Hematopoietic multipotent progenitor cell treated with erythropoietin and hydrocortisone succinate and interleukin-3 and kit ligand, for 4 days (in vitro differentiated cells): Measurements from ENCODE around the gene CALY.
A peak's percentile ranks its signal among the peaks of the same experiment; 100 is the strongest.
"Not testable (repeated sequence)": the region's sequence is repeated elsewhere in the genome, so short reads cannot be mapped to it uniquely, and the experiment has no call there.

Experiments
- DNase-seq: peaks from one replicate; pipeline ENCODE4 v3.0.0-alpha.2; 2015

The CALY gene, protein sequence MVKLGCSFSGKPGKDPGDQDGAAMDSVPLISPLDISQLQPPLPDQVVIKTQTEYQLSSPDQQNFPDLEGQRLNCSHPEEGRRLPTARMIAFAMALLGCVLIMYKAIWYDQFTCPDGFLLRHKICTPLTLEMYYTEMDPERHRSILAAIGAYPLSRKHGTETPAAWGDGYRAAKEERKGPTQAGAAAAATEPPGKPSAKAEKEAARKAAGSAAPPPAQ

DNA sequence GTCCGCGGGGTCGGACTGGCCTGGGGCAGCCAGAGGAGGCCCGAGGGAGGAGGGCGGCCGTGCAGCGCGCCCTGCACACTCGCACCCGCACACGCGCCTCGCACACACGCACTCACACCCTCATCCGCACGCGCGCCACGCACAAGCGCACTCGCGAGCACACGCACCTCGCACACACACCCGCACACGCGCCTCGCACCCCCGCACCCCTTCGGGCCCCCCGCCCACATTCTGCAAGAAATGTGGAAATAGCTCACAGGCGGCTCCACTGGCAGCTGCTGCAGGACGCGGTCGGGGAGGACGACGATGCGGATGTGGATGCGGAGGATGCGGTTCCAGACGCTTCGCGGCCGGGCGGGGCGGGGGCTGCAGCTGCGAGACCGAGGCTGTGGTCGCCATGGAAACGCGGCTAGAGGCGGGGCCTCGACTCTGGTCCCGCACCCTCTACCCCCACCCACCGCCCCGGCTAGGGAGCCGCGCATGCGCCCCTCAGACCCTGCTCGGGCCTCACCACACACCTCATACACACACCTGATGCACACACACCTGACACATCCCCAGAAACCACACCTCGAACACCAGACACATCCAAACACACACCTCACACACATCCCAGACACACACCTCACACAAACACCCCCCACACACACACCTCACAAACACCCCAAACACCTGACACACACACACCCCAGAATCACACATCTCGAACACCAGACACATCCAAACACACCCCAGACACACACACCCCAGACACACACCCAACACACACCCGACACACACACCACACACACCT lies at the start of gene CALY:
Gene CALY (minus strand): TSS at position 320 of the 793 bp plus-strand sequence. CDS start 7,907 bp downstream, outside the sequence.
- DNase-seq: peak; percentile 62

DNA sequence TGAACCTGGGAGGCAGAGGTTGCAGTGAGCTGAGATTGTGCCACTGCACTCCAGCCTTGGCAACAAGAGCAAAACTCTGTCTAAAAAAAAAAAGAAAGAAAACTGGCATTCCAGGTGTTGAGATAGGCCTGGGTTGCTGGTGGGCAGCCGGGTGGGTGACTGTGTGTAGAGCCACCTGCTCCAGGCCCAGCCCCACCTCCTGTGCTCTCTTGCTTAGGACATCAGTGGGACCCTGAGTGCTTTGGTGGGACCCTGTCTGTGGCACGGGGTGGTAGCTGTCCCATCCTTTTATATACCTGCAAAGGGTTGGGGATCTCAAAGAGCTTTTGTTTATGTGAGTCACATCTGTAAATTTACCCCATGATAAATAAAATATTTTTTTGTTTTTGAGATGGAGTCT lies 48.5 kb upstream of the CALY start:
- no peak for DNase-seq

DNA sequence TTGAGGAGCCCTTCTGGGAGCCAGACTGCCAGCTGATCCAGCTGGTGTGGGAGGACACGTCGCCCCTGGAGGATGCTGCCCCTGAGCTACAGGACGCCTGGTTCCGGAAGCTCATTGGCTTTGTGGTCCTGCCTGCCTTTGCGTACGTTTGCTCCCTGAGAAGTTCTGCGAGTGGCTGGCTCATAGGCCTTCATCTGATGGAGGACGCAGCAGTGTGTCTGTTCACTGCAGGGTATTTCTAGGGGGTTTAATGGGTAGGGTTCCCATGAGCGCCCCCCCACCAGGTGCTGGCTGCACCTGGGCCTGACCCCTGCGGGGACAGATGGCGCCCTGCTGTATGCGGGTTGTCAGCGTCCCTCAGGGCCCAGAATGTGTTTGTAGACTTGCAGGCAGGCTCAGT lies 47.4 kb upstream of the CALY start:
- no peak for DNase-seq

DNA sequence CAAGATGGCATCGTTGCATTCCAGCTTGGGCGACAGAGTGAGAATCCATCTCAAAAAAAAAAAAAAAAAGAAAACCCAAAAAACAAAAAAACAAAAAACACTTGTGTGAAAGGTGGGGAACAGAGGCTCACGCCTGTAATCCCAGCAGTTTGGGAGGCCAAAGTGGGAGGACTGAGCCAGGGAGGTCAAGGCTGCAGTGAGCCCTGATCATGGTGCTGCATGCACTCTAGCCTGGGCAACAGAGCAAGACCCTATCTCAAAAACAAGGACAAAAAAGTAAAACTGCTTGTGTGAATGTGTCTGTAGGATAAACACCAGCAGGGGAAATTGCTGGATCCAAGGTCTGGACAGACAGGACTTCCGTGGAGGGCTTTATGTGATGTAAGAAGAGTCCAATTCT lies 46.9 kb upstream of the CALY start:
- no peak for DNase-seq

DNA sequence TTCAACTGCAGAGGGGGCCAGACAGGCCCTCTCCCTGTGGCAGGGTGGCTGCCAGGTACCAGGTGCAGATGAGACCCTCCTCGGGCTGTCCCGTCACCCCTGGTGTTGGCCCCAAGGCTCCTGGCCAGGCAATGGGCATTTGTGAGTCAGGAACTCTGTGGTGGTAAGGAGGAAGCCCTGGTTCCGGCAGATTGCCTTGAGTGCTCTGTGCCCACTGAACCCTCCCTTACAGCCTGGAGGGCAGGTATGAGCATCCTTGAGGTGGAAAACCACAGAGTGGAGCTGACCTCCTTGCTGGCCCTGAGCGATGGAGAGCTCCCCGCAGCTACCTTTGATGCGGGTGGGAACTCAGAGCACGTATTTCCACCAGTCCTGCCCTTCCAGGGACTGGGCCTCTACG lies 44.3 kb upstream of the CALY start:
- DNase-seq: peak; percentile 50

DNA sequence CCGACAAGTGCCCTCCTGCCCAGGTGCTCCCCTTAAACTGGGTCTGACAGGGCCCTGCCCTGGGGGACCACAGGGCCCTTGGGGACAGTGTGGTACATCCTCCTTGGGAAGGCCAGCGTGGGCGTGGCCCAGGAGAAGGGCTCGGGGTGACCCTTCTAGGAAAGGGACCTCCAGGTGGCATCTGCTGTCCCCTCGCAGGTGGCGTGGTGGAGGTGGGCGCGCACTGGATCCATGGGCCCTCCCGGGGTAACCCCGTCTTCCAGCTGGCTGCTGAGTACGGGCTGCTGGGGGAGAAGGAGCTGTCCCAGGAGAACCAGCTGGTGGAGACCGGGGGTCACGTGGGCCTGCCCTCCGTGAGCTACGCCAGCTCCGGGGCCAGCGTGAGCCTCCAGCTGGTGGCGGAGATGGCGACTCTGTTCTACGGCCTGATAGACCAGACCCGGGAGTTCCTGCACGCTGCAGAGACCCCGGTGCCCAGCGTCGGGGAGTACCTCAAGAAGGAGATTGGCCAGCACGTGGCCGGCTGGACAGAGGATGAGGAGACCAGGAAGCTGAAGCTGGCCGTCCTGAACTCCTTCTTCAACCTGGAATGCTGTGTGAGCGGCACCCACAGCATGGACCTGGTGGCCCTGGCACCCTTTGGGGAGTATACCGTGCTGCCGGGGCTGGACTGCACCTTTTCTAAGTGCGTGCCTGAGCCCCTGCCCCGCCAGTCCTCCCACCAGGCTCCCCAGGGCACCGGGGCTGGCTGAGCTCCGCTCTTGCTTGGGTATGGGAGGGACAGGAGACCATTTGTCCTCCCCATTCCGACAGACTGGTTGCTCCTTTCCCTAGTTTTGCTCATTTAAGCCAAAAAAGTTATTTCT lies 43.3 kb upstream of the CALY start:
- no peak for DNase-seq

DNA sequence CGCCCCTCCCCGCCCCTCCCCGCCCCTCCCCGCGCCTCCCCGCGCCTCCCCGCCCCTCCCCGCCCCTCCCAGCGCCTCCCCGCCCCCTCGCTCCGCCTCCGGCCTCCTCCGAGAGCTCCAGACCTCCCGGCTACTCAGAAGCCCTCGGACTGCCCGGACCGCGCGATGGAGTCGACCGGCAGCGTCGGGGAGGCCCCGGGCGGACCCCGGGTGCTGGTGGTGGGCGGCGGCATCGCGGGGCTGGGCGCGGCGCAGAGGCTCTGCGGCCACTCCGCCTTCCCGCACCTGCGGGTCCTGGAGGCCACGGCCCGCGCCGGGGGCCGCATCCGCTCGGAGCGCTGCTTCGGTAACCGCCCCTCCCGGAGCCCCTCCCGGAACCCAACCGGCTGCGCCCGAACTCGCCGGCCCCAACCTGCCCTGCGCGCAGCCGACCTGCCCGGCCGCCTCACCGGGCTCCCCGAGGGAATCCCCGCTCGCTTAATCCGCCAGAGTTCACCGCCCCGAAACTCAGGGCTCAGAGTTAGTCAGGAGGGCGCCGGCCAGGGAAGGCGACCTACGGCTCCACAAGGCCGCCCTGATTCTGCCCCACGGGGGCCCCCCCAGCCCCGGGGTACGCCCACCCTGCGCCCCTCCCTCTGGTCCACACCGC lies 42.6 kb upstream of the CALY start, which contains the start of gene PAOX:
Gene PAOX (plus strand): TSS at position 111 of the 649 bp plus-strand sequence. CDS start 55 bp downstream, at position 166.
- DNase-seq: peak; percentile 62

DNA sequence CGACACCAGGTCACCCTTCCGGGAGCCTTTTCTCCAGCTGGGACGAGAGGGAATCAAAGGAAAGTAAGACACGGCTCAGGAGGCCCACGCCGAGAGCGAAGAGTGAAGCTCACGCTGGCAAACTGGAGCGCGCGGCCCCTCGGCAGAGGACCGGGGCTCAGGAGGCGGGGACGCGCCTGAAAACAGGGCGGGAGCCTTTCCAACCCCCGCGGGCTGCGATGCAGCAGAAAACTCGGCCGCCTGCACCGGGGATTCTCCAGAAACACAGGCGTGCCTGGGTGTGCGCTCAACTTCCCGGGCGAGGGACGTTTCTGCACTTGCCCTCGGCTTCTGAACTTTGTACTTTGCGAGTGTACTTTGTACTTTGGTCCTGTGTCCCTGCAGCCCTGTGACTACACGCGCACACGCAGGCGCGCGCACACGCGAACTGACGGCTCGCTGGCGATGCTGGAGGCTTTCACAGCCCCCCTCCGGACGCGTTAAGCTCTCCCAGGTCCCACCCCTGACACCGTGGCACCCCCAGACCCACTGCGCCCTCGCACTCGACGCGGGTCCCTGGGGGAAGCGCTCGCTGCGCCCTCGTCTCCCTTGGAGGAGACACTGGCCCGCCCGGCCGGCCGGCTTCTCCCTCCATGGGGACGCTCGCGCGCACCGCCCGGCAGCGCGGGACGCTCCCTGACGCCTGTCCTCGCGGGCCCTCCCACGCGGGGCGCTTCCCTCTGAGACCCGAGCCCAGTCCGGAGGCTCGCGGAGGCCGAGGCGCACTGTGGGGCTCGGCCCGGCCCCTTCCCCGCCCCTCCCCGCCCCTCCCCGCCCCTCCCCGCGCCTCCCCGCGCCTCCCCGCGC lies 41.8 kb upstream of the CALY start:
- peak; percentile 70 for DNase-seq

DNA sequence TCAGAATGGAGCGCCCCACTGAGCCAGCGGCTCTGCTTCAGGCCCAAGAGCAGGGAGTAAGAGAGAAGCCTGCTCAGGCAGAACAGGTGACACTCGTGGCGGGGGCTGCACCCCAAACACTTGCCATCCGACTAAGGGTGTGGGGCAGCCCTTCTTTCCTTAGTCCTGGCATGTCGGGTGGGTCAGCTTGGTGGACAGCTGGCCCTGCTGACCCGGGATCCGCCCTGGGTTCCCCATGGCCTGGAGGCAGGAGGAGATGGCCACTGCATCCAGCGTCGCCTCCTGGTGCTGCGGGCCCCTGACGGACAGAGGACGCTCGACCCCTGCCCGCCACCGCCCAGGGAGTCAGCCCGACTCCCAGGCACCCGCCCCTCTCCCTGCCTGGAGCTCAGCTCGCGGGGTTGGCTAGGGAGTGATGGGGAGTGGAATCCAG lies 41.1 kb upstream of the CALY start:
- no peak for DNase-seq

DNA sequence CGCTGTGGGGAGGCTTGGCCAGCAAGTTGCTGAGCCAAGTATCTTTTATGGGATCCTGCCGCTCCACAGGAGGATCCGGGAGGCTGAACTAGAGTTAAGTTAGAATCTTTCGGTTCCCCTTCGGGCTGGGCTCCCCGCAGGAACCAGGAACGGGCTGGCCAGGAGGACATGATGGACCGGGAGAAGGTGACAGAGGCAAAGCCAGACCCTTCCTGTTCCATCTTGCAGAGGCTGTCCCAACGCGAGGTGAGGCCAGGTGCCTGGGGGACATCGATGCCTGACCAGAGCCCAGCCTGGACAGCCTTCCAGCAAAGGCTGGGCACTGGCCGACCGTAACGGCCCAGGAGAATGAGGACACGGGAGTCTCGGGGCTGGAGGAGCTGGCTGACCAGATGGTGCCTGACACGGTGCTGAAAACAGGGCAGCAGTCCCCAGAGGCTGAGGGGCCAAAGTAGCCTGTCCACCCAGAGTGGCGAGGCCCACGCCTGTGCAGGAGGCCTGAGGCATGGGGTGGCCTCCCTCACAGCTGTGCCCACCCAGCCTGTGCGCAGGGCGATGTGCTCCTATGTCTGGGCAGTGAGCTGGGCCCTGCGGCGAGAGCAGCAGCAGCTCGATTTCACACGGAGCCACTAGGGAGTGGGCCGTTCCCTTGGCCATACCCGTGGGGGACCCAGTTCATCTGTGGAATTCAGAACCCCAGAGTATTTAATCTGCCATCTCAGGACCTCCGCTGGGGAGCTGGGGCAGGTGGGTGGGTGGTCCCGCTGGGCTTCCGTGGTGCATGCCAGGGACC lies 40.5 kb upstream of the CALY start:
- DNase-seq: no peak

DNA sequence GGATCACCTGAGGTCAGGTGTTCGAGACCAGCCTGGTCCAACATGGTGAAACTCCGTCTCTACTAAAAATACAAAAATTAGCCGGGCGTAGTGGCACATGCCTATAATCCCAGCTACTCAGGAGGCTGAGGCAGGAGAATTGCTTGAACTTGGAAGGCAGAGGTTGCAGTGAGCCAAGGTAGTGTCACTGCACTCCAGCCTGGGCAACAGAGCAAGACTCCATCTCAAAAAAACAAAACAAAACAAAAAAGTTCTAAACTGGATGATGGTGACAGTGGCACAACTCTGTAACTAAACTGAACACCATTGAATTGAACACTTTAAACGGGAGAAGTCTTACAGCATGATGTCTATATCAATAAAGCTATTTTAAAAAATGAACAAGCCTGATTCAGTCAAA lies 39.5 kb upstream of the CALY start:
- not testable (repeated sequence) for DNase-seq

DNA sequence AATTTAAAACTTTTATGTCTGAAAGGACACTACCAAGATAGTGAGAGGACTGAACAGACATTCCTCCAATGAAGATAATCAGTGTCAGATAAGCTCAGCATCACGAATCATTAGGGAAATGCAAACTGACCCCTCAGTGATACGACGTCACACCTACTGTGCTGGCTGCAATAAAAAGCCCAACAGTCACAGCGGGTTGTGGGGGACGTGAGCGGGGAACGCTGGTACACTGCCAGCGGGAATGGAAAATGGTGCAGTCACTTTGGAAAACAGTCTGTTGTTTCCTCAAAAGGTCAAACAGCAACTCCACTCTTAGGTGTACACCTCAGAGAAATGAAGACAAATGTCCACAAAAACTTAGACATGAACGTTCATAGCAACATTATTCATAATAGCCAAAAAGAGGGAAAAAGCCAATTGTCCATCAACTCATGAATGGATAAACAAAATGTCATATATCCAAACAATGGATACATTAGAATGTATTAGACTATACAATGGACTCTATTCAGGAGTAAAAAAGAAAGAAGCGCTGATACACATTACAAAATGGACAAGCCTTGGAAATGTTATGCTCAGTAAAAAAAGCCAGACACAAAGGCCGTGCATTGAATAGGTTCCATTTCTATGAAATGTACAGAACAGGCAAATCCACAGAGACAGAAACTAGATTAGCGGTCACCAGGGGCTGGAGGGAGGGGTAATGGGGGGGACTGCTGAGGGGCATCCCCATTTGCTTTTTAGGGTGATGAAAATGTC lies 38.8 kb upstream of the CALY start:
- no peak for DNase-seq

DNA sequence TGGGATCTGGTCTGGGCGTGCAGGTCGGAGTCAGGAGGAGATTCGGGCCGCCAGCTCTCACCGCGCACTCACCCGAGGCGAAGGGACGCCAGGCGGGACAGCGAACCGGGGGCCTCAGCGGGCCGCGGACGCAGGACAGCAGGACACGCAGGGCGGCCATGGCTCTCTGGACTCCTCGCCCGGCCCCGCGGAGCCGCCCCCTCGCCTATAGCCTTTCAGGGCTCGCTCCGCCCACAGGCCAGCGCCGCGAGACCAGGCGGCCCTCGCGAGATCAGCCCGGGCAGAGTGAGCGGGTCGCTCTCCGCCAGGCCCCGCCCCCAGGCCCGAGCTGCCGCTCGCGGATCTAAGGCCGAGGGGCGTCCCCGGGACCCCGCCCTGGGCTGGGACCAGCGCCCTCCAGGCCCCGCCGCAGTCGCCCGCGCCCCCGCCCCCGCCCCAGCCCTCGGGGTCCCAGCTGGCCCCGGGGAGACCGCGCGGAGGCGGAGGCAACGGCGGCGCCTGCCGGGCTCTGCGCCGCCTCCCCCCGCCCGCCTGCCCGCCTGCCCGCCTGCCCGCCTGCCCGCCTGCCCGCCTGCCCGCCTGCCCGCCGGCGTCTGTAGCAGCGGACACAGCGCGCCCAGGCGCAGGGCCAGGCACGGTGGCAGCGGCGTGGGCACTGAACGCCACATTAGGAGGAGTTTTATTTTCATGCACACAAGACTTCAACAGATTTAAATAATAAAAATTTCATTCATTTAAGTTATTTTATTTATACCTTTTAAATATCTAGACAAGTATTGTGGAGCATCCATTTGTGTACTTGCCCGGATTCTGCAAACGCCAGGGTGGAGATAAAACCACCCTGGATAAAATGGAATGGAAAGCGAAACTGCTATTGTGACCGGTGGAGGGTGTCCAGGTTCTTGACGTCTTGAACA lies 36.7 kb upstream of the CALY start, which contains the start of gene ECHS1:
Gene ECHS1 (minus strand): TSS at position 181 of the 917 bp plus-strand sequence. CDS start 21 bp downstream, at position 160.
- peak; percentile 98 for DNase-seq

DNA sequence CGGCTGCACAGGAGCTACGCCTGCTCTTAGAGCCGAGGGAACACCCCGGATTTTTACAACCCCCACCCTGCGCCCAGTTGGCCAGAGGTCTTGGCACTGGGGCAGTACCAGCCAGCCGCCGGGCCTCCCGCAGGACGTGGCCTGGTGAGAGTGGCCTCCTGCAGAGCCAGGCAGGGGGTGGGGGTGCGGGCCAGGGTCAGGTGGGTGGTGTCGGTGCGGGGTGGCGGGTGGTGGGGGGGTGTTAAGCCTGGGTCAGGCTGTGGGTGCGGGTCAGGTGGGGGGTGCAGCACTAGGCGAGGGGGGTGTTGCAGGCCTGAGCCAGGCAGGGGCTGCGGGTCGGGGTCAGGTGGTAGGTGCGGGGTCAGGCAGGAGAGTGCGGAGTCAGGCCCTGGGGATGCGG lies 35.8 kb upstream of the CALY start:
- DNase-seq: no peak

DNA sequence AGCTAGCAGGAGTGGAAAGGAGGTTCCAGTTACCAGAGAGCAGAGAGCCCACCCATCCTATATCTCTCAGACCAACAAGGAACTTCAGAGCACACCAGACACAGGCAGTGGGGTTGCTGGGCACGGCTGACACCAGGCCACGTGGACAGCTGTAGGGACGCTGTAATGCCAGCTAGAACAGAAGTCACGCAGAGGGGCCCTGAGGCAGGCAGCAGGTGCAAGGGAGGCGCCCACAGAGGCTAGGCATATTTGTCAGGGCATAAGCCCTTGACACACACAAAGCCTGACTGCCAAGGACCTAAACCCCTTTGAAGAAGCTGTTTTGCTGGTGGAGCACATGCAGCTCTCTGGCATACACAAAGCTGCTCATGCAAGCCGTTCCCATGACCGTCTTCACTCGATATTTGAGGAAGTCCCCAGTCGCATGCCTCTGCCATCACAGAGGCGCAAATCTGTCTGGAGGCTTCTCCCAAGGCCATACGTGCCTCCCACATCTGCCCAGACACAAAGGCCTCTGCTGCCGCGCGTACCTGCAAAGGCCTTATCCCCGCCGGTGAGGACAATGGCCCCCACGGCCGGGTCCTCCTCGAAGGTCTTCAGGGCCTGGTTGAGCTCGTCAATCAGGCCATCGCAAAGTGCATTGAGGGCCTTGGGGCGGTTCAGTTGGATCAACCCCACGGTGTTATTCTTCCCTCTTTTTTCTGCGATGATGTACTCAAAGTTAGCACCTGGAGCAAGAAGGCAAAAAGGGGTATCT lies 33.5 kb upstream of the CALY start:
- no peak for DNase-seq

DNA sequence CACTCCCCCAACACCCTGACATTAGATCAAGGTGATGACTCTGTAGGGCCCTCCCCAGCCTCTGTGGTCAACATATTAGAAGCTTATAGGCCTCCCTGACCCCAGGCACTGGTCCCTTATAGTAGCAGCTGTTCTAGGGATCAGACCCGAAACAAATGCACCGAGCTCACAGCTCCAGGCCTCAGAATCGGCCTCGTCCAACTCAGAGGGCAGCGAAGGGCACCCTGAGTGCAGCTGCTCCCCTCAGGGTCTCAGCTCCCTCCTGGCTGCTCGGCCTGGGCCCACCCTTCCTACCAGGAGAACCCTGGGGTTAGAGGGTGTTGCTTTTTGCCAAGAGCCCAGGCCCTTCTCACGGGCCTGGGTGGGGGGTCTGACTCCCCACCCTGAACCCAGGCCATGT lies 31.5 kb upstream of the CALY start:
- no peak for DNase-seq

DNA sequence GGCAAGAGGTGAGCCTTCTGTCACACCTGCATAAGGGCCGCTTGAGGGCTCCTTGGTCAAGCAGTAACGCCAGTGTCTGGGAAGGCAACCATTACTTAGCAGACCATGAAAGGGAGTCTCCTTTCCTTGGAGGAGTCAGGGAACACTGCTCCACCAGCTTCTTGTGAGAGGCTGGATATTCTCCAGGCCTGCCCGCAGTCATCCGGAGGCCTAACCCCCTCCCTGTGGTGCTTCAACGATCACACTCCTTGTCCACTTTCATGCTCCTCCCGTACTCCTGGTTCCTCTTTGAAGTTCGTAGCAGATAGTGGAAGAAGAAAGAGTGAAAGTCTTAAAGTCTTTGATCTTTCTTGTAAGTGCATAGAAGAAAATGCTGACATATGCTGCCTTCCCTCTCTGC lies 30.8 kb upstream of the CALY start:
- DNase-seq: not testable (repeated sequence)

DNA sequence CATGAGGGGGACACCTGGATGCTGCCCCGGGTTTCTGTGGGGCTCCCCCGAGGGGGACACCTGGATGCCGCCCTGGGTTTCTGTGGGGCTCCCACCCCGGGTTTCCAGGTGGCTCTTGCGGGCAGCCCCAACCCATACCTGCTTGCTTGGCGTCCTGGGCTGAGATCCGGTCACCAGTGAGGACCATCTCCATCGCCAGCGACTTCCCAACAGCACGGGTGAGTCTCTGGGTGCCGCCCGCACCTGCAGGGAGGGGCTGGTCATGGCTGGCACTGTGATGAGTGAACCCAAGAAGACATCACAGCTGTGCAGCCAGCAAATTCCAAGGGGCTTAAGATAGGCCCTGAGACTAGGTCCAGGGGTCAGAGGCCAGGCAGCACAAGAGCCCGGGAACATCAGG lies 30.1 kb upstream of the CALY start:
- DNase-seq: no peak
